Caco-2 (cell line): ENCODE results near the gene VAPA. TPM values are rescaled to one million over a fixed set of nuclear protein-coding genes. Genes with fewer than 3 reads are reported as not detected.

ENCODE experiments used
- BruUV-seq: library from RNA; stranded (reverse); fragments of 400-500 nt; replicated peaks from 2 replicates; lab custom pipeline; 2021; lab: Mats Ljungman, UMichigan
- CTCF ChIA-PET: fragments of 300-600 bp; sonication (Branson Sonifier 250); formaldehyde crosslinking; loops from one replicate; lab custom pipeline; 2022; ENCODE audit warnings: antibody characterized with exemption; lab: Charles Lee
- POLR2A ChIA-PET: fragments of 300-600 bp; sonication (Branson Sonifier 250); formaldehyde crosslinking; loops from one replicate; lab custom pipeline; 2022; ENCODE audit warnings: antibody characterized with exemption; lab: Charles Lee
- DNase-seq, 2 experiments: peaks; one replicate each; pipeline versions ENCODE4 v3.0.0 to v3.0.0-alpha.2; 2020 to 2022
- H3K27me3 ChIP-seq: replicated peaks from 2 replicates; pipeline ENCODE4 v1.6.0; 2011; ENCODE audit warnings: low read length; ENCODE audit not compliant: control insufficient read depth, insufficient read depth
- H3K36me3 ChIP-seq: 2 replicates; pipeline ENCODE4 v1.5.1; 2011; ENCODE audit warnings: low read length; ENCODE audit not compliant: control insufficient read depth, insufficient read depth
- H3K4me1 ChIP-seq: fragments of 250-450 bp; sonication (Bioruptor Pico); 2 replicates; pipeline ENCODE4 v1.5.1; 2020; ENCODE audit warnings: mild to moderate bottlenecking
- H3K4me3 ChIP-seq: 2 replicates; pipeline ENCODE4 v1.5.1; 2011; ENCODE audit warnings: low read depth, mild to moderate bottlenecking, control low read depth, low read length
- H3K9me3 ChIP-seq: fragments of 250-450 bp; sonication (Bioruptor Pico); 2 replicates; pipeline ENCODE4 v1.5.1; 2020; ENCODE audit warnings: mild to moderate bottlenecking, moderate library complexity
- H3K27ac Mint-ChIP-seq: one replicate; pipeline ENCODE4 v1.8.0; 2022; ENCODE audit warnings: mixed read lengths; ENCODE audit not compliant: unreplicated experiment
- H3K27me3 Mint-ChIP-seq: one replicate; pipeline ENCODE4 v1.8.0; 2022; ENCODE audit warnings: mixed read lengths; ENCODE audit not compliant: insufficient read depth, unreplicated experiment
- H3K36me3 Mint-ChIP-seq: one replicate; pipeline ENCODE4 v1.8.0; 2022; ENCODE audit warnings: mild to moderate bottlenecking, mixed read lengths; ENCODE audit not compliant: insufficient read depth, unreplicated experiment
- H3K4me1 Mint-ChIP-seq: one replicate; pipeline ENCODE4 v1.8.0; 2022; ENCODE audit warnings: low read depth, mixed read lengths; ENCODE audit not compliant: unreplicated experiment
- H3K4me3 Mint-ChIP-seq: one replicate; pipeline ENCODE4 v1.8.0; 2022; ENCODE audit warnings: mild to moderate bottlenecking, moderate library complexity, mixed read lengths; ENCODE audit not compliant: unreplicated experiment
- H3K9me3 Mint-ChIP-seq: one replicate; pipeline ENCODE4 v1.8.0; 2022; ENCODE audit warnings: mixed read lengths; ENCODE audit not compliant: unreplicated experiment
- CTCF ChIP-seq, 2 experiments: fragments of 200-600 bp in 1 of 2; IDR thresholded peaks; 1 replicate in 1 of 2; 2 replicates in 1 of 2; pipeline versions ENCODE4 v1.5.1 to v1.8.0; 2011 to 2022; ENCODE audit warnings: antibody characterized with exemption in 1 of 2, control low read depth in 1 of 2, inconsistent platforms in 1 of 2, low read depth in 1 of 2, low read length in 1 of 2, mild to moderate bottlenecking in 1 of 2, moderate library complexity in 1 of 2; ENCODE audit not compliant: insufficient read depth in 1 of 2, severe bottlenecking in 1 of 2, unreplicated experiment in 1 of 2
- intact Hi-C: fragments of 100-400 bp; cut with micrococcal nuclease; formaldehyde crosslinking; loops from one replicate; pipeline ENCODE4 v1.10.0; 2022; ENCODE audit not compliant: unreplicated experiment
- total RNA-seq: library from RNA; stranded (reverse); gene quantifications from 2 replicates; pipeline ENCODE4 v1.2.3, GENCODE V29; 2022

Gene VAPA
- total RNA-seq, 1 experiment from 2014 or later = 222 TPM

GRCh38 chr18:9926223-9926894 lies 12.5 kb downstream of the VAPA start:
- Histone ChIP-seq H3K4me3 (no peak overlapping the region), H3K27me3 (no peaks in the 10 kb centered on the region), H3K36me3 (no peaks in the 10 kb centered on the region), H3K9me3 (no peaks in the 10 kb centered on the region), H3K4me1 (peaks cover 42% of the 10 kb centered on the region)
- ChIA-PET POLR2A (interaction anchor here (0.5 kb wide), 1 partner anchor 12 kb away, joined by 3 read pairs; the partner anchor contains the start of gene VAPA), CTCF (no interaction called here)
- Mint-ChIP-seq H3K27me3 (no peaks in the 10 kb centered on the region), H3K36me3 (peaks cover 10% of the 10 kb centered on the region), H3K4me3 (no peak overlapping the region), H3K9me3 (no peaks in the 10 kb centered on the region), H3K4me1 (peaks cover 17% of the 10 kb centered on the region), H3K27ac (no peak overlapping the region)
- TF ChIP-seq CTCF (IDR thresholded peaks at IDR 0.05; ENCODE audit: insufficient read depth in 1 of 2, low read depth in 1 of 2, low read length in 1 of 2, severe bottlenecking in 1 of 2, unreplicated experiment in 1 of 2) = no peak
- DNase-seq = peak in 1 of 2 experiments; percentile 7
- intact Hi-C loops = no loop called here
- BruUV-seq = no TSS peak

- Mint-ChIP-seq H3K4me1 (peaks cover 17% of the 10 kb centered on the region), H3K36me3 (peaks cover 15% of the 10 kb centered on the region), H3K4me3 (no peak overlapping the region), H3K27me3 (no peaks in the 10 kb centered on the region), H3K27ac (no peak overlapping the region), H3K9me3 (no peaks in the 10 kb centered on the region)
- Histone ChIP-seq H3K4me1 (peaks cover 42% of the 10 kb centered on the region), H3K4me3 (no peak overlapping the region), H3K27me3 (no peaks in the 10 kb centered on the region), H3K36me3 (no peaks in the 10 kb centered on the region), H3K9me3 (no peaks in the 10 kb centered on the region)
- intact Hi-C loops = no loop called here
- no peak for TF ChIP-seq CTCF (IDR thresholded peaks at IDR 0.05; ENCODE audit: insufficient read depth in 1 of 2, low read depth in 1 of 2, low read length in 1 of 2, severe bottlenecking in 1 of 2, unreplicated experiment in 1 of 2)
- ChIA-PET CTCF (no interaction called here), POLR2A (interaction anchor here (0.5 kb wide), 1 partner anchor 13 kb away, joined by 3 read pairs; the partner anchor contains the start of gene VAPA)
- BruUV-seq = no TSS peak
- DNase-seq = no peak
Measured at GRCh38 chr18:9926977-9927376, 13.2 kb downstream of the VAPA start.

GRCh38 chr18:9927392-9928063 lies 13.7 kb downstream of the VAPA start:
- BruUV-seq = no TSS peak

More at GRCh38 chr18:9927392-9928063, 13.7 kb downstream of the VAPA start:
- TF ChIP-seq CTCF (IDR thresholded peaks at IDR 0.05; ENCODE audit: insufficient read depth in 1 of 2, low read depth in 1 of 2, low read length in 1 of 2, severe bottlenecking in 1 of 2, unreplicated experiment in 1 of 2) = no peak
- peaks cover 42% of the 10 kb centered on the region for H3K4me1 ChIP-seq
- no peaks in the 10 kb centered on the region for H3K36me3 ChIP-seq
- ChIA-PET POLR2A (interaction anchor here (0.6 kb wide), 1 partner anchor 51 kb away, joined by 3 read pairs; no protein-coding TSS in a partner anchor), CTCF (no interaction called here)
- no peak for DNase-seq
- intact Hi-C loops = no loop called here
- H3K4me3 Mint-ChIP-seq = no peak overlapping the region
- H3K27ac Mint-ChIP-seq = no peak overlapping the region
- no peaks in the 10 kb centered on the region for H3K27me3 Mint-ChIP-seq
- H3K9me3 ChIP-seq = no peaks in the 10 kb centered on the region
- peaks cover 21% of the 10 kb centered on the region for H3K36me3 Mint-ChIP-seq
- no peak overlapping the region for H3K4me3 ChIP-seq
- peaks cover 17% of the 10 kb centered on the region for H3K4me1 Mint-ChIP-seq
- H3K9me3 Mint-ChIP-seq = no peaks in the 10 kb centered on the region
- no peaks in the 10 kb centered on the region for H3K27me3 ChIP-seq
